GM12873 (cell line): Measurements from ENCODE around the gene CARD11.

ENCODE experiments used
- CTCF ChIP-seq: IDR thresholded peaks from 2 replicates; pipeline ENCODE4 v1.5.1; 2012; ENCODE audit warnings: low read depth, mild to moderate bottlenecking, moderate library complexity, low read length, control low read depth; ENCODE audit not compliant: insufficient read depth; ENCODE audit errors: missing control alignments

CARD11 gene

GRCh38 chr7:2923886-2924574 is 119.6 kb downstream of the CARD11 start:
- TF ChIP-seq CTCF = no peak

- TF ChIP-seq CTCF = no peak
Measured at GRCh38 chr7:2923291-2923781, 120.3 kb downstream of the CARD11 start.

GRCh38 chr7:2922866-2923265 is 120.8 kb downstream of the CARD11 start:
- no peak for TF ChIP-seq CTCF

- no peak for TF ChIP-seq CTCF
Measured at GRCh38 chr7:2922348-2922691, 121.3 kb downstream of the CARD11 start.

- no peak for TF ChIP-seq CTCF
Measured at GRCh38 chr7:2921653-2922347, 121.9 kb downstream of the CARD11 start.

- TF ChIP-seq CTCF = no peak
Measured at GRCh38 chr7:2920956-2921652, 122.6 kb downstream of the CARD11 start.

- no peak for TF ChIP-seq CTCF
Measured at GRCh38 chr7:2920041-2920440, 123.6 kb downstream of the CARD11 start.
